ENCODE measurements around the gene INO80D. TPM values are rescaled to one million over a fixed set of nuclear protein-coding genes. Genes with fewer than 3 reads are reported as not detected.

INO80D gene
- total RNA-seq, 4 donors from 2014 or later = 11.3 to 16.9 (median 14.6) TPM

- Histone ChIP-seq H3K4me3 (no peak overlapping the region), H3K36me3 (peaks cover under 1 to 31% of the 10 kb centered on the region in 2 donors), H3K4me1 (no peaks in the 10 kb centered on the region), H3K9me3 (no peaks in the 10 kb centered on the region), H3K27me3 (no peaks in the 10 kb centered on the region), H3K27ac (no peak overlapping the region)
- intact Hi-C loops (cut with DNase I; ENCODE audit: low total_unique reads) = no loop called here
- TF ChIP-seq POLR2A (IDR thresholded peaks at IDR 0.05) = no peak
- TF ChIP-seq CTCF (IDR thresholded peaks at IDR 0.05 in 4 of 5, conservative IDR thresholded peaks at IDR 0.05 in 1 of 5) = no peak
- no peak for DNase-seq
- in situ Hi-C loops (cut with MboI; ENCODE audit: low sequenced_read_pairs in 4 of 4) = no loop called here
- no peak for ATAC-seq
These were observed 29.1 kb upstream of the INO80D start for GRCh38 chr2:206115026-206115578.

- H3K27me3 ChIP-seq = no peaks in the 10 kb centered on the region
- no peak overlapping the region for H3K4me3 ChIP-seq
- intact Hi-C loops (cut with DNase I; ENCODE audit: low total_unique reads) = no loop called here
- no peak for ATAC-seq
- H3K27ac ChIP-seq = no peak overlapping the region
- no peaks in the 10 kb centered on the region for H3K9me3 ChIP-seq
- no peaks in the 10 kb centered on the region for H3K4me1 ChIP-seq
- TF ChIP-seq CTCF (IDR thresholded peaks at IDR 0.05 in 4 of 5, conservative IDR thresholded peaks at IDR 0.05 in 1 of 5) (no peak), POLR2A (IDR thresholded peaks at IDR 0.05) (no peak)
- in situ Hi-C loops (cut with MboI; ENCODE audit: low sequenced_read_pairs in 4 of 4) = no loop called here
- H3K36me3 ChIP-seq = peaks cover 0 to 20% of the 10 kb centered on the region in 2 donors
- no peak for DNase-seq
These were observed 27.0 kb upstream of the INO80D start for GRCh38 chr2:206112846-206113547.

- H3K9me3 ChIP-seq = no peaks in the 10 kb centered on the region
- no peak overlapping the region for H3K4me3 ChIP-seq
- intact Hi-C loops (cut with DNase I; ENCODE audit: low total_unique reads) = no loop called here
- no peak overlapping the region for H3K27ac ChIP-seq
- no peak for TF ChIP-seq CTCF (IDR thresholded peaks at IDR 0.05 in 4 of 5, conservative IDR thresholded peaks at IDR 0.05 in 1 of 5)
- TF ChIP-seq POLR2A (IDR thresholded peaks at IDR 0.05) = no peak
- H3K36me3 ChIP-seq = peaks cover 0 to 14% of the 10 kb centered on the region in 2 donors
- no peaks in the 10 kb centered on the region for H3K4me1 ChIP-seq
- in situ Hi-C loops (cut with MboI; ENCODE audit: low sequenced_read_pairs in 4 of 4) = no loop called here
- DNase-seq (no peak), ATAC-seq (no peak)
- H3K27me3 ChIP-seq = no peaks in the 10 kb centered on the region
These were observed 26.1 kb upstream of the INO80D start for GRCh38 chr2:206112108-206112507.

GRCh38 chr2:206108713-206109112, 22.7 kb upstream of the INO80D start:
- Histone ChIP-seq H3K36me3 (peaks cover 0 to 7% of the 10 kb centered on the region in 2 donors), H3K9me3 (no peaks in the 10 kb centered on the region), H3K27me3 (no peaks in the 10 kb centered on the region), H3K27ac (no peak overlapping the region), H3K4me3 (no peak overlapping the region), H3K4me1 (no peaks in the 10 kb centered on the region)
- intact Hi-C loops (cut with DNase I; ENCODE audit: low total_unique reads) (no loop called here), in situ Hi-C loops (cut with MboI; ENCODE audit: low sequenced_read_pairs in 4 of 4) (no loop called here)
- TF ChIP-seq CTCF (IDR thresholded peaks at IDR 0.05 in 4 of 5, conservative IDR thresholded peaks at IDR 0.05 in 1 of 5) = no peak
- TF ChIP-seq POLR2A (IDR thresholded peaks at IDR 0.05) = no peak
- ATAC-seq (no peak), DNase-seq (no peak)
